Endodermal cell (in vitro differentiated cells): Measurements from ENCODE around the gene NOTUM. TPM values are rescaled to one million over a fixed set of nuclear protein-coding genes. Genes with fewer than 3 reads are reported as not detected.

Source experiments
- DNase-seq: peaks from one replicate; pipeline ENCODE4 v3.0.0-alpha.2; 2017
- H3K27ac ChIP-seq: 2 replicates; pipeline ENCODE4 v1.5.1; 2013; ENCODE audit warnings: mild to moderate bottlenecking, low read depth, low read length, moderate library complexity
- H3K27me3 ChIP-seq: 2 replicates; pipeline ENCODE4 v1.6.1; 2013; ENCODE audit warnings: mild to moderate bottlenecking, low read length, moderate library complexity; ENCODE audit not compliant: insufficient read depth, control insufficient read depth, poor library complexity, severe bottlenecking
- H3K36me3 ChIP-seq: 2 replicates; pipeline ENCODE4 v1.7.0; 2013; ENCODE audit warnings: mild to moderate bottlenecking, low read length, moderate library complexity; ENCODE audit not compliant: control insufficient read depth, insufficient read depth
- H3K4me1 ChIP-seq: one replicate; pipeline ENCODE4 v1.7.0; 2013; ENCODE audit warnings: low read length; ENCODE audit not compliant: control insufficient read depth, insufficient read depth
- H3K4me3 ChIP-seq: 2 replicates; pipeline ENCODE4 v1.5.1; 2013; ENCODE audit warnings: mild to moderate bottlenecking, low read length, moderate library complexity
- H3K9ac ChIP-seq: 2 replicates; pipeline ENCODE4 v1.6.1; 2013; ENCODE audit warnings: mild to moderate bottlenecking, low read length, moderate library complexity; ENCODE audit not compliant: poor library complexity, severe bottlenecking; ENCODE audit errors: extremely low read depth
- H3K9me3 ChIP-seq: 2 replicates; pipeline ENCODE4 v1.6.1; 2013; ENCODE audit warnings: mild to moderate bottlenecking, low read length, moderate library complexity; ENCODE audit not compliant: control insufficient read depth
- H3K27ac Mint-ChIP-seq: 2 replicates; pipeline ENCODE4 v1.8.0; 2020; ENCODE audit warnings: mixed read lengths
- H3K27me3 Mint-ChIP-seq: 2 replicates; pipeline ENCODE4 v1.8.0; 2021; ENCODE audit warnings: mild to moderate bottlenecking, mixed read lengths; ENCODE audit not compliant: insufficient read depth
- H3K36me3 Mint-ChIP-seq: 2 replicates; pipeline ENCODE4 v1.8.0; 2020; ENCODE audit warnings: low read depth, mixed read lengths
- H3K4me1 Mint-ChIP-seq: 2 replicates; pipeline ENCODE4 v1.8.0; 2020; ENCODE audit warnings: mixed read lengths
- H3K4me3 Mint-ChIP-seq: 2 replicates; pipeline ENCODE4 v1.8.0; 2020; ENCODE audit warnings: mild to moderate bottlenecking, moderate library complexity, mixed read lengths
- H3K9me3 Mint-ChIP-seq: 2 replicates; pipeline ENCODE4 v1.8.0; 2020; ENCODE audit warnings: mild to moderate bottlenecking, mixed read lengths
- CTCF ChIP-seq: fragments of 200-600 bp; sonication (generic); conservative IDR thresholded peaks from 2 replicates; pipeline ENCODE4 v1.5.0; 2021; ENCODE audit warnings: antibody characterized with exemption, mild to moderate bottlenecking
- WGBS, 2 experiments: methylation state at CpG; one replicate each; pipeline versions ENCODE4 v1.1.5 to v1.1.7; 2013; ENCODE audit warnings: missing lambda C conversion rate in 2 of 2, mixed read lengths in 1 of 2; ENCODE audit not compliant: insufficient coverage in 1 of 2, insufficient read length in 1 of 2; 5-methylcytosine and 5-hydroxymethylcytosine counted together
- total RNA-seq, 2 donors: library from RNA; stranded (reverse); fragmentation: NEBNext Ultra II Directional in 1 of 2; extraction: Animal tissue kit (Norgen Biotek cat#: 25700) in 1 of 2; gene quantifications; 2 replicates in 1 of 2; 3 replicates in 1 of 2; pipeline ENCODE4 v1.2.1, GENCODE V29; 2021

The NOTUM gene
- total RNA-seq, 2 donors from 2014 or later, result 12.5 to 26.3 TPM

GRCh38 chr17:81987161-81987770 is 26.3 kb upstream of the NOTUM start:
- H3K9me3 ChIP-seq, result no peaks in the 10 kb centered on the region
- no peaks in the 10 kb centered on the region for H3K4me1 Mint-ChIP-seq
- H3K9ac ChIP-seq, result no peak overlapping the region
- no peak overlapping the region for H3K27ac Mint-ChIP-seq
- no peak overlapping the region for H3K4me3 Mint-ChIP-seq
- DNase-seq, result no peak
- WGBS, 2 experiments, result 94 to 97% methylated on average over 22 to 26 of the region's 26 CpGs
- no peak for TF ChIP-seq CTCF
- no peak overlapping the region for H3K4me3 ChIP-seq
- no peak overlapping the region for H3K27ac ChIP-seq
- no peaks in the 10 kb centered on the region for H3K9me3 Mint-ChIP-seq
- peaks cover 44% of the 10 kb centered on the region for H3K36me3 Mint-ChIP-seq
- peaks cover 25% of the 10 kb centered on the region for H3K36me3 ChIP-seq
- H3K4me1 ChIP-seq, result no peaks in the 10 kb centered on the region
- no peaks in the 10 kb centered on the region for H3K27me3 Mint-ChIP-seq
- no peaks in the 10 kb centered on the region for H3K27me3 ChIP-seq

- no peak for TF ChIP-seq CTCF
- Mint-ChIP-seq H3K9me3 (no peaks in the 10 kb centered on the region), H3K36me3 (peaks cover 44% of the 10 kb centered on the region), H3K27me3 (no peaks in the 10 kb centered on the region), H3K27ac (no peak overlapping the region), H3K4me1 (no peaks in the 10 kb centered on the region), H3K4me3 (no peak overlapping the region)
- no peaks in the 10 kb centered on the region for H3K4me1 ChIP-seq
- peaks cover 25% of the 10 kb centered on the region for H3K36me3 ChIP-seq
- H3K27ac ChIP-seq, result no peak overlapping the region
- no peak overlapping the region for H3K4me3 ChIP-seq
- no peak overlapping the region for H3K9ac ChIP-seq
- WGBS, 2 experiments, result 94 to 97% methylated on average over 20 to 26 of the region's 26 CpGs
- no peak for DNase-seq
- H3K9me3 ChIP-seq, result no peaks in the 10 kb centered on the region
- H3K27me3 ChIP-seq, result no peaks in the 10 kb centered on the region
Observed at GRCh38 chr17:81986606-81987005, 25.6 kb upstream of the NOTUM start.

- no peak overlapping the region for H3K27ac Mint-ChIP-seq
Observed at GRCh38 chr17:81984773-81985410, 23.9 kb upstream of the NOTUM start.

More at GRCh38 chr17:81984773-81985410, 23.9 kb upstream of the NOTUM start:
- no peak overlapping the region for H3K4me3 Mint-ChIP-seq
- no peak for TF ChIP-seq CTCF
- Histone ChIP-seq H3K9me3 (no peaks in the 10 kb centered on the region), H3K9ac (no peak overlapping the region), H3K36me3 (peaks cover 31% of the 10 kb centered on the region), H3K4me3 (no peak overlapping the region), H3K27ac (no peak overlapping the region), H3K27me3 (no peaks in the 10 kb centered on the region), H3K4me1 (no peaks in the 10 kb centered on the region)
- no peak for DNase-seq
- WGBS, 2 experiments, result 96% methylated on average over 14 of the region's 21 CpGs; no CpG with 5 or more reads in 1 of the 2 experiments
- H3K9me3 Mint-ChIP-seq, result no peaks in the 10 kb centered on the region
- H3K4me1 Mint-ChIP-seq, result no peaks in the 10 kb centered on the region
- no peaks in the 10 kb centered on the region for H3K27me3 Mint-ChIP-seq
- peaks cover 43% of the 10 kb centered on the region for H3K36me3 Mint-ChIP-seq
